GM21717 (cell line): ENCODE measurements around the gene HEG1.

Experiments
- ATAC-seq: cut with Tn5 transposase; IDR thresholded peaks from one replicate; pipeline ENCODE4 v1.9.1; 2021; ENCODE audit warnings: mild to moderate bottlenecking, moderate library complexity; ENCODE audit not compliant: unreplicated experiment

The HEG1 gene

GRCh38 chr3:124924741-124925140 lies 131.1 kb downstream of the HEG1 start:
- ATAC-seq: no peak

DNA sequence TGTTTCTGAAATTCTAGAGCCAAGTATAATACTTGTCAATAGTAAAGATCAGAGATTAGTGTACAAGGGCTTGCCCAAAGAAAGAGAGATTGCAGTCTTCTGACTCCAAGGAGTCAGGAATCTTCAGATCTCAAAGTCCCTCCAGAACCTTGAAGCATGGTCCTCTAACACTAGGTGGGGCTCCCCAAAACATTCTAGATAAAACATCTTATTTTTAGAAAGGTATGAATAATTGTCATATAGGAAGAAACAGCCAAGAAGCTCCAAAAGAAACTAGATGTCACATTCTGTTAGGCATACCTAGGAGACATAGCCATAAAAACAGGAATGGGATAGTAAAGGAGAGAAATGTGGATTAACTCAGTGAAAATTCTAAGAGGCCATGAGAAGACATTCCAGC lies 132.0 kb downstream of the HEG1 start:
- no peak for ATAC-seq

DNA sequence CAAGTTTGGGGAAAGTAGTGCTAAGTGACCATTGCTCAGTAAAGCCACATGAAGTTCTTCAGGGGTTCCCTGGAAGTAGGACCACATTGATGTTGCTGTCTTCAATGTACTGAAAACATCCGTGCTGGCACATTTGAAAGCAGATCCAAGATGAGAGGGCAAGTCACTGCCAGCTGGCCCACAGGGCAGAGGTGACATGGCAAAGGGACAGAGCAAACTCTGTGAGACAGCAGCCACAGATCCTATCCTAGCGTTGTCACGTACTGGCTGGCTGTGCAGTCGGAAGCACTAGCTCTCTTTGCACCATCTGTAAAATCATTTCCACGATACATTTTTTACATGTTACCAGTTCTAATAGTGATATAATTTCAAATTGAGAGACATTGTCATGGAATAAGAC lies 135.1 kb downstream of the HEG1 start:
- ATAC-seq: no peak

DNA sequence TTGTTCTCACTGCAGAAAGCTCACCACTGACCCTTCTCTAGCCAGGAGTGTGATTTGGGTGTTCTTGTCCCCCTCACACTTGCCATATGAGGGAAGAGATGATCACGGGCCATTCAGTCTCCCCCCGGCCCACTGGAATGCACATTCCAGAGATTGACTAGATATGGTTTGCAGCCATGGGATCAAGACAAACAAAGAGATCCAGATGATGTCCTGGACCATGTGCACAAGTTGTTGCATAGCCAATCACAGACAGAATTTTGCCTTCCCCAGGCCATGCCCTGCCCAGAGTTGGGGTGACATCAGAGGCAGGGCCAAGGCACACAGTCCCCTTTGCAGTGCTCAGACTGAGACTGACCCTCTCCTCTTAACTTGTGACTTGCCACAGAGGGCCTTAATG lies 136.0 kb downstream of the HEG1 start:
- ATAC-seq: no peak

DNA sequence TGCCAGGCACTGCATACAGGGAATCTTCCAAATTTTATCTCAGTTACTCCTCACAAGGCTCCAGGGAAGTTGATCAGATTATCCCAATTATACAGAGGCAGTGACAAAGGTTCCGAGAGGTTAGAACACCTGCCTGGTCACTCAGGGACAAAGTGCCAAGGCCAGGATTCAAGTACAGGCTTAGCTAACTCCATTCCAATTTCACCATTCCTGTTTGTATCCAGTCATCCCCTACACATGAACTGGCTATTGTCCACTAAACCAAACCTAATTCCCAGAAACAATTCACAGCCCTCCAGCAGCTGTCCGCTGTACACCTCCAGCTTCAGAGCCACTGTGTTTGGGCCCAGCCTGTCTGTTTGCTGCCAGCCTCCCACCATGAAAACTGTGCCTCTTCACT lies 137.3 kb downstream of the HEG1 start:
- no peak for ATAC-seq

GRCh38 chr3:124916837-124917409 lies 138.9 kb downstream of the HEG1 start:
- no peak for ATAC-seq
